B cell (primary cell): Measurements from ENCODE around the gene MTHFSD. TPM values are rescaled to one million over a fixed set of nuclear protein-coding genes. Genes with fewer than 3 reads are reported as not detected.

ENCODE experiments used
- ATAC-seq: fragments of 200-7000 bp; cut with Tn5 transposase; one replicate; pipeline ENCODE4 v1.10.0; 2021; ENCODE audit warnings: low read depth, mild to moderate bottlenecking, moderate number of reproducible peaks, moderate library complexity
- CTCF ChIA-PET: fragments of 350-600 bp; sonication (Branson Sonifier 250); formaldehyde crosslinking; loops from one replicate; lab custom pipeline; 2021; ENCODE audit warnings: antibody characterized with exemption, inconsistent platforms; lab: Charles Lee
- POLR2A ChIA-PET: fragments of 350-600 bp; sonication (Branson Sonifier 250); formaldehyde crosslinking; loops from one replicate; lab custom pipeline; 2021; ENCODE audit warnings: antibody characterized with exemption; lab: Charles Lee
- DNase-seq: peaks from one replicate; pipeline ENCODE4 v3.0.0; 2013
- H2AFZ ChIP-seq: 2 replicates; pipeline ENCODE4 v1.6.1; 2012; ENCODE audit warnings: mild to moderate bottlenecking, low read depth, low read length; ENCODE audit not compliant: insufficient read depth, poor library complexity, severe bottlenecking
- H3K27ac ChIP-seq, 2 donors: 1 replicate in 1 of 2; 2 replicates in 1 of 2; pipeline ENCODE4 v1.5.1; 2012 to 2013; ENCODE audit warnings: low read length in 2 of 2, mild to moderate bottlenecking in 2 of 2, moderate library complexity in 1 of 2
- H3K27me3 ChIP-seq, 4 experiments: fragments of 200-600 bp in 1 of 4; sonication (generic) in 1 of 4; replicated peaks in 1 of 4; 1 replicate in 2 of 4; 2 replicates in 2 of 4; pipeline versions ENCODE4 v1.6.1 to v1.7.0; 2013 to 2016; ENCODE audit warnings: low read length in 3 of 4, mild to moderate bottlenecking in 2 of 4, mixed read lengths in 1 of 4, moderate library complexity in 1 of 4; ENCODE audit not compliant: insufficient read depth in 4 of 4, control insufficient read depth in 3 of 4; ENCODE audit errors: control extremely low read depth in 1 of 4
- H3K36me3 ChIP-seq, 2 experiments: replicated peaks in 1 of 2; 1 replicate in 1 of 2; 2 replicates in 1 of 2; pipeline versions ENCODE4 v1.6.1 to v1.7.1; 2013; ENCODE audit warnings: low read length in 1 of 2; ENCODE audit not compliant: insufficient read depth in 2 of 2, control insufficient read depth in 1 of 2; ENCODE audit errors: control extremely low read depth in 1 of 2, extremely low read depth in 1 of 2
- H3K4me1 ChIP-seq, 2 donors: fragments of 200-600 bp in 1 of 2; sonication (generic) in 1 of 2; 1 replicate in 1 of 2; 2 replicates in 1 of 2; pipeline versions ENCODE4 v1.5.1 to v1.6.1; 2013 to 2017; ENCODE audit warnings: low read length in 2 of 2; ENCODE audit not compliant: control insufficient read depth in 2 of 2, insufficient read depth in 2 of 2
- H3K4me2 ChIP-seq: replicated peaks from 2 replicates; pipeline ENCODE3; 2012; ENCODE audit warnings: mild to moderate bottlenecking, low read depth, low read length; ENCODE audit not compliant: poor library complexity, severe bottlenecking
- H3K4me3 ChIP-seq, 5 experiments: fragments of 200-600 bp in 1 of 5; sonication (generic) in 1 of 5; 1 replicate in 3 of 5; 2 replicates in 2 of 5; pipeline versions ENCODE4 v1.5.1 to v1.7.0; 2011 to 2016; ENCODE audit warnings: low read length in 4 of 5, mild to moderate bottlenecking in 4 of 5, low read depth in 2 of 5, control low read depth in 1 of 5, moderate library complexity in 1 of 5; ENCODE audit not compliant: insufficient read depth in 1 of 5; ENCODE audit errors: control extremely low read depth in 1 of 5, extremely low read depth in 1 of 5
- H3K79me2 ChIP-seq: fragments of 200-600 bp; sonication (generic); one replicate; pipeline ENCODE4 v1.6.0; 2016; ENCODE audit warnings: low read length; ENCODE audit not compliant: control insufficient read depth, insufficient read depth
- H3K9ac ChIP-seq: fragments of 200-600 bp; sonication (generic); 2 replicates; pipeline ENCODE4 v1.6.1; 2017; ENCODE audit warnings: mild to moderate bottlenecking, low read length, moderate library complexity
- H3K9me3 ChIP-seq, 3 donors: one replicate each; pipeline versions ENCODE4 v1.6.1 to v1.7.1; 2013; ENCODE audit warnings: low read length in 2 of 3; ENCODE audit not compliant: control insufficient read depth in 2 of 3, insufficient read depth in 1 of 3; ENCODE audit errors: control extremely low read depth in 1 of 3
- H4K20me1 ChIP-seq: 2 replicates; pipeline ENCODE4 v1.6.0; 2012; ENCODE audit warnings: mild to moderate bottlenecking, low read length; ENCODE audit not compliant: insufficient read depth, control insufficient read depth, poor library complexity, severe bottlenecking
- H3K27ac Mint-ChIP-seq: one replicate; pipeline ENCODE4 v1.8.0; 2021; ENCODE audit warnings: mixed read lengths
- H3K27me3 Mint-ChIP-seq: one replicate; pipeline ENCODE4 v1.8.0; 2021; ENCODE audit warnings: mixed read lengths
- H3K4me1 Mint-ChIP-seq: one replicate; pipeline ENCODE4 v1.8.0; 2021; ENCODE audit warnings: mixed read lengths
- H3K4me3 Mint-ChIP-seq: one replicate; pipeline ENCODE4 v1.8.0; 2021; ENCODE audit warnings: mixed read lengths
- H3K9me3 Mint-ChIP-seq: one replicate; pipeline ENCODE4 v1.8.0; 2022; ENCODE audit warnings: mixed read lengths; ENCODE audit not compliant: insufficient read depth
- EZH2 ChIP-seq: IDR thresholded peaks from 2 replicates; pipeline ENCODE4 v1.6.1; 2012; ENCODE audit warnings: borderline replicate concordance, low read depth, mild to moderate bottlenecking, moderate library complexity, low read length; ENCODE audit not compliant: insufficient read depth, poor library complexity, severe bottlenecking
- WGBS: methylation state at CpG from one replicate; pipeline ENCODE4 v1.1.5; 2013; ENCODE audit warnings: missing lambda C conversion rate; ENCODE audit not compliant: insufficient coverage; 5-methylcytosine and 5-hydroxymethylcytosine counted together
- intact Hi-C: fragments of 100-400 bp; cut with micrococcal nuclease; formaldehyde crosslinking; loops from one replicate; pipeline ENCODE4 v1.10.0; 2022
- polyA plus RNA-seq: library from polyadenylated mRNA; depleted of rRNA; stranded (reverse); fragments of >200 nt; gene quantifications from 2 replicates; pipeline ENCODE4 v1.2.3, GENCODE V29; 2012
- total RNA-seq, 2 donors: library from RNA; stranded (reverse); fragments of 120-200 nt in 1 of 2; gene quantifications; 1 replicate in 1 of 2; 2 replicates in 1 of 2; pipeline versions ENCODE4 v1.2.3 to v1.2.4, GENCODE V29; 2013 to 2022
- TF ChIP-seq, protein P1 (sequence below): fragments of 200-600 bp; IDR thresholded peaks from one replicate; pipeline ENCODE4 v1.8.0; 2022; ENCODE audit warnings: antibody characterized with exemption, mild to moderate bottlenecking

The MTHFSD gene
- total and polyA plus RNA-seq, 2 donors (not counting 1 experiment from before 2014, with no cell fraction given), result 21.5 to 42.0 TPM

DNA sequence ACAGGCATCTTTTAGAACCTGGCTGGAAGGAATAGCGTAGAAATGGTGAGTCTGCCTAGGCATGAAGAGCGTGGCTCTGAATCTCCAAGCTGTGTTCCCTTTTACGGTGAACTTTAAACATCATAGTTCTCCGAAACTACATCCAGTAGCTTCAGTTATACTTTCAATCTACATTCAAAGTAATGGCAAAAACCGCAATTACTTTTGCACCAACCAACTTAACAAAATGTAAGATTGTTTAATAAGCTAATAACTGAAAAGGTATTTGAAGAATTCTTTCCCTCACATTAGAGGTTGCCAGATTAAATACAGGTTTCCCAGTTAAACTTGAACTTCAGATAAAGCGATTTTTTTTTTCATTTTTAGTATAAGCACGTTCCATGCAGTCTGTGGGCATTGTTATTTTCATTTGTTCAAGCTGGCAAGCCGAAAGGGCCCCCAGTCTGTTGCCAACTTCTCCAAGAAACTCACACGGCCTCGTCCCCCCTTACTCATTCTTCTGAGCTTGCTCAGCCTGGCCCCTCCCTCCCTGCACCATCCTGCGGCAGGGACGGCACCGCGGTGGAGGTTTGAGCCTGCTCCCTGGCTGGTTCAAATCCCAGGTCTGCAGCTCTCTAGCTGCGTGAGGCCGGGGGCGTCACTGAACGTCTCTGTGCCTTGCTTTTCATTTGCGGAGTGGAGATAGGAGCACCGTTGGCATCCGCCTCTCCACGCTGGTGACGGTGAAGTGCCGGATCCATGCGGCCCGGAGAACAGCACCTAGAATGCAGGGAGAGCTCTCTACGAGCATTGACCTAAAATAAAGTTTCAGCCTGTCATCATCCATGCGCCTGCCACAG, 3.5 kb upstream of the MTHFSD start:
- no peak overlapping the region for H3K4me3 Mint-ChIP-seq
- WGBS, result 90% methylated on average over 23 of the region's 28 CpGs
- ChIA-PET CTCF (interaction anchor here (1.5 kb wide), 1 partner anchor 1077 kb away, joined by 3 read pairs; no protein-coding TSS in a partner anchor), POLR2A (interaction anchor here (0.6 kb wide), 1 partner anchor 759 kb away, joined by 4 read pairs; no protein-coding TSS in a partner anchor)
- Histone ChIP-seq H2AFZ (no peak overlapping the region), H3K27me3 (peaks cover 0 to 25% (median 3%) of the 10 kb centered on the region in 4 experiments), H3K9ac (no peak overlapping the region), H3K9me3 (no peaks in the 10 kb centered on the region), H3K4me3 (no peak overlapping the region), H4K20me1 (no peaks in the 10 kb centered on the region), H3K27ac (no peak overlapping the region), H3K79me2 (peaks cover 6% of the 10 kb centered on the region), H3K4me1 (peaks cover 6 to 20% of the 10 kb centered on the region in 2 donors), H3K36me3 (no peaks in the 10 kb centered on the region), H3K4me2 (no peak overlapping the region)
- TF ChIP-seq, protein P1, sequence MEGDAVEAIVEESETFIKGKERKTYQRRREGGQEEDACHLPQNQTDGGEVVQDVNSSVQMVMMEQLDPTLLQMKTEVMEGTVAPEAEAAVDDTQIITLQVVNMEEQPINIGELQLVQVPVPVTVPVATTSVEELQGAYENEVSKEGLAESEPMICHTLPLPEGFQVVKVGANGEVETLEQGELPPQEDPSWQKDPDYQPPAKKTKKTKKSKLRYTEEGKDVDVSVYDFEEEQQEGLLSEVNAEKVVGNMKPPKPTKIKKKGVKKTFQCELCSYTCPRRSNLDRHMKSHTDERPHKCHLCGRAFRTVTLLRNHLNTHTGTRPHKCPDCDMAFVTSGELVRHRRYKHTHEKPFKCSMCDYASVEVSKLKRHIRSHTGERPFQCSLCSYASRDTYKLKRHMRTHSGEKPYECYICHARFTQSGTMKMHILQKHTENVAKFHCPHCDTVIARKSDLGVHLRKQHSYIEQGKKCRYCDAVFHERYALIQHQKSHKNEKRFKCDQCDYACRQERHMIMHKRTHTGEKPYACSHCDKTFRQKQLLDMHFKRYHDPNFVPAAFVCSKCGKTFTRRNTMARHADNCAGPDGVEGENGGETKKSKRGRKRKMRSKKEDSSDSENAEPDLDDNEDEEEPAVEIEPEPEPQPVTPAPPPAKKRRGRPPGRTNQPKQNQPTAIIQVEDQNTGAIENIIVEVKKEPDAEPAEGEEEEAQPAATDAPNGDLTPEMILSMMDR, result no peak
- no peak for TF ChIP-seq EZH2
- DNase-seq (no peak), ATAC-seq (no peak)
- H3K27ac Mint-ChIP-seq, result no peak overlapping the region
- no peaks in the 10 kb centered on the region for H3K9me3 Mint-ChIP-seq
- intact Hi-C loops, result loop anchor here (10.0 kb wide), 1 partner anchor 826 kb away; the partner anchor contains the start of gene FBXO31
- peaks cover 15% of the 10 kb centered on the region for H3K4me1 Mint-ChIP-seq
- peaks cover 19% of the 10 kb centered on the region for H3K27me3 Mint-ChIP-seq

DNA sequence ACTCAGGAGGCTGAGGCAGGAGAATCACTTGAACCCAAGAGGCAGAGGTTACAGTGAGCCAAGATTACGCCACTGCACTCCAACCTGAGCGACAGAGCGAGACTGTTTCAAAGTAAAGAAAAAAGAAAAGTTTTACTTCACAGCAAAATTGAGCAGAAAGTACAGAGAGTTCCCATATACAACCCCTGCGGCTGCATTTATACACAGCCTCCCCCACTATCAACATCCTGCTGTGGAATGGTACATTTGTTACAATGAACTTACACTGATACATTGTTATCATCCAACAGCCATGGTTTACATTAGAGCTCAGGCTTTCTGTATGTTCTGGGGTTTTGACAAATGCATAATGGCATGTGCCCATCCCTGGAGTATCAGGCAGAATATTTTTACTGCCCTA, 2.6 kb upstream of the MTHFSD start:
- Histone ChIP-seq H3K4me2 (no peak overlapping the region), H3K27me3 (peaks cover 0 to 18% (median 3%) of the 10 kb centered on the region in 4 experiments), H4K20me1 (no peaks in the 10 kb centered on the region), H3K4me3 (no peak overlapping the region), H3K36me3 (no peaks in the 10 kb centered on the region), H3K79me2 (peaks cover 6% of the 10 kb centered on the region), H3K4me1 (peaks cover 6 to 16% of the 10 kb centered on the region in 2 donors), H3K9me3 (no peaks in the 10 kb centered on the region), H2AFZ (no peak overlapping the region), H3K9ac (no peak overlapping the region), H3K27ac (no peak overlapping the region)
- ATAC-seq (no peak), DNase-seq (no peak)
- H3K4me1 Mint-ChIP-seq, result peaks cover 15% of the 10 kb centered on the region
- WGBS, result no CpG with 5 or more reads among the region's 4 CpGs
- H3K4me3 Mint-ChIP-seq, result no peak overlapping the region
- POLR2A ChIA-PET, result no interaction called here
- CTCF ChIA-PET, result interaction anchor here (1.5 kb wide), 1 partner anchor 1078 kb away, joined by 3 read pairs; no protein-coding TSS in a partner anchor
- no peak for TF ChIP-seq EZH2
- TF ChIP-seq, protein P1, result no peak
- no peaks in the 10 kb centered on the region for H3K9me3 Mint-ChIP-seq
- no peak overlapping the region for H3K27ac Mint-ChIP-seq
- peaks cover 14% of the 10 kb centered on the region for H3K27me3 Mint-ChIP-seq
- intact Hi-C loops, result loop anchor here (10.0 kb wide), 1 partner anchor 827 kb away; the partner anchor contains the start of gene FBXO31
